Esophagus muscularis mucosa (tissue), 4 donors: Measurements from ENCODE around the gene CD99L2. TPM values are rescaled to one million over a fixed set of nuclear protein-coding genes. Genes with fewer than 3 reads are reported as not detected.

ENCODE experiments used
- DNase-seq: peaks from one replicate; pipeline ENCODE4 v3.0.0-alpha.2; 2017; ENCODE audit errors: extremely low spot score
- H3K27ac ChIP-seq, 4 donors: fragments of 200-600 bp; sonication (generic); replicated peaks in 1 of 4; 1 replicate in 3 of 4; 2 replicates in 1 of 4; pipeline ENCODE4 v1.5.1; 2016 to 2019; ENCODE audit warnings: mild to moderate bottlenecking in 1 of 4
- H3K27me3 ChIP-seq, 4 donors: fragments of 200-600 bp; sonication (generic); one replicate each; pipeline versions ENCODE4 v1.5.1 to v1.6.0; 2016 to 2019
- H3K36me3 ChIP-seq, 4 donors: fragments of 200-600 bp; sonication (generic); one replicate each; pipeline ENCODE4 v1.5.1; 2016 to 2019
- H3K4me1 ChIP-seq, 4 donors: fragments of 200-600 bp; sonication (generic); one replicate each; pipeline ENCODE4 v1.5.1; 2016 to 2019
- H3K4me3 ChIP-seq, 4 donors: fragments of 200-600 bp; sonication (generic); 1 replicate in 2 of 4; 2 replicates in 2 of 4; pipeline ENCODE4 v1.5.1; 2016 to 2019; ENCODE audit warnings: mild to moderate bottlenecking in 4 of 4, moderate library complexity in 1 of 4
- H3K9me3 ChIP-seq, 4 donors: fragments of 200-600 bp; sonication (generic); 1 replicate in 3 of 4; 2 replicates in 1 of 4; pipeline ENCODE4 v1.5.1; 2016 to 2019
- EP300 ChIP-seq: sonication (generic); formaldehyde crosslinking; IDR thresholded peaks from one replicate; pipeline ENCODE4 v1.6.1; 2017; ENCODE audit warnings: antibody characterized with exemption
- POLR2A ChIP-seq: fragments of 450-650 bp; IDR thresholded peaks from one replicate; pipeline ENCODE4 v1.6.1; 2017; ENCODE audit warnings: antibody characterized with exemption, moderate library complexity, mild to moderate bottlenecking, low read depth
- POLR2AphosphoS5 ChIP-seq, 2 donors: sonication (generic); formaldehyde crosslinking; IDR thresholded peaks; one replicate each; pipeline ENCODE4 v1.6.1; 2017; ENCODE audit warnings: antibody characterized with exemption in 2 of 2
- WGBS: methylation state at CpG from one replicate; pipeline ENCODE4 v1.1.5; 2018; 5-methylcytosine and 5-hydroxymethylcytosine counted together
- intact Hi-C: fragments of 100-400 bp; cut with DNase I; formaldehyde crosslinking; loops from one replicate; pipeline ENCODE4 v1.15.1; 2023
- total RNA-seq, 4 donors: library from RNA; depleted of rRNA; stranded (reverse); fragments of >200 nt; gene quantifications; one replicate each; pipeline versions ENCODE4 v1.1.0 to v1.2.1, GENCODE V29; 2016
- TF ChIP-seq, protein P1 (sequence below), 3 experiments: fragments of 200-600 bp in 2 of 3; fragments of 450-650 bp in 1 of 3; sonication (generic) in 2 of 3; IDR thresholded peaks; one replicate each; pipeline ENCODE4 v1.5.1; 2017 to 2019; ENCODE audit warnings: antibody characterized with exemption in 3 of 3, mild to moderate bottlenecking in 2 of 3, moderate library complexity in 1 of 3

Gene CD99L2
- total RNA-seq, 4 donors from 2014 or later, result 61.0 to 91.5 (median 70.1) TPM

DNA sequence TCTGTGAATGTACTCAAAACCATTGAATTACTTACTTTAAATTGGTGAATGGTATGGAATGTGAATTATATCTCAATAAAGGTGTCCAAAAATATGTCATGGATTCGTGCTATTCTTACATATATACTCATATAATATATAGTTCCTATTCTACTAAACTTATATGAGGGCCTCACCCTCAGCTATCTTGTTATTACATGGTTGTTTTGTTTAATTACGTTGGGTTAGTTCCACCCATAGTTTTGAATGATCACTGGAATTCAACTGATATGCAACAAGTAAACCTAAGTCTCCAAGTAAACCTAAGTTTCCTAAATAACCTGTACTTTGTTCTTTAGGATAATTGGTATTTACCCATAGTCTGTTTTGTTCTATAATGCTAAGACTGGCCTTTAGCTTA is 30.6 kb upstream of the CD99L2 start:
- Histone ChIP-seq H3K4me3 (no peak overlapping the region), H3K27ac (no peak overlapping the region), H3K27me3 (no peaks in the 10 kb centered on the region), H3K4me1 (no peaks in the 10 kb centered on the region), H3K9me3 (no peaks in the 10 kb centered on the region), H3K36me3 (no peaks in the 10 kb centered on the region)
- intact Hi-C loops, result no loop called here
- no peak for DNase-seq
- WGBS, result 54% methylated on average over 2 of the region's 2 CpGs
- TF ChIP-seq, protein P1, sequence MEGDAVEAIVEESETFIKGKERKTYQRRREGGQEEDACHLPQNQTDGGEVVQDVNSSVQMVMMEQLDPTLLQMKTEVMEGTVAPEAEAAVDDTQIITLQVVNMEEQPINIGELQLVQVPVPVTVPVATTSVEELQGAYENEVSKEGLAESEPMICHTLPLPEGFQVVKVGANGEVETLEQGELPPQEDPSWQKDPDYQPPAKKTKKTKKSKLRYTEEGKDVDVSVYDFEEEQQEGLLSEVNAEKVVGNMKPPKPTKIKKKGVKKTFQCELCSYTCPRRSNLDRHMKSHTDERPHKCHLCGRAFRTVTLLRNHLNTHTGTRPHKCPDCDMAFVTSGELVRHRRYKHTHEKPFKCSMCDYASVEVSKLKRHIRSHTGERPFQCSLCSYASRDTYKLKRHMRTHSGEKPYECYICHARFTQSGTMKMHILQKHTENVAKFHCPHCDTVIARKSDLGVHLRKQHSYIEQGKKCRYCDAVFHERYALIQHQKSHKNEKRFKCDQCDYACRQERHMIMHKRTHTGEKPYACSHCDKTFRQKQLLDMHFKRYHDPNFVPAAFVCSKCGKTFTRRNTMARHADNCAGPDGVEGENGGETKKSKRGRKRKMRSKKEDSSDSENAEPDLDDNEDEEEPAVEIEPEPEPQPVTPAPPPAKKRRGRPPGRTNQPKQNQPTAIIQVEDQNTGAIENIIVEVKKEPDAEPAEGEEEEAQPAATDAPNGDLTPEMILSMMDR (IDR thresholded peaks at IDR 0.05), result no peak
- TF ChIP-seq POLR2A, result no peak
- TF ChIP-seq EP300, result no peak
- TF ChIP-seq POLR2AphosphoS5 (IDR thresholded peaks at IDR 0.05), result no peak

GRCh38 chrX:150926791-150927190 is 28.3 kb upstream of the CD99L2 start:
- no peaks in the 10 kb centered on the region for H3K9me3 ChIP-seq
- no peak overlapping the region for H3K4me3 ChIP-seq
- no peak overlapping the region for H3K27ac ChIP-seq
- intact Hi-C loops, result no loop called here
- no peaks in the 10 kb centered on the region for H3K4me1 ChIP-seq
- H3K36me3 ChIP-seq, result no peaks in the 10 kb centered on the region
- DNase-seq, result no peak
- WGBS, result 90% methylated on average over 2 of the region's 2 CpGs
- H3K27me3 ChIP-seq, result no peaks in the 10 kb centered on the region
- TF ChIP-seq, protein P1 (IDR thresholded peaks at IDR 0.05), result no peak
- no peak for TF ChIP-seq EP300
- TF ChIP-seq POLR2AphosphoS5 (IDR thresholded peaks at IDR 0.05), result no peak
- no peak for TF ChIP-seq POLR2A

- intact Hi-C loops, result no loop called here
- Histone ChIP-seq H3K27me3 (no peaks in the 10 kb centered on the region), H3K4me1 (no peaks in the 10 kb centered on the region), H3K9me3 (no peaks in the 10 kb centered on the region), H3K27ac (no peak overlapping the region), H3K36me3 (no peaks in the 10 kb centered on the region), H3K4me3 (no peak overlapping the region)
- no peak for TF ChIP-seq POLR2AphosphoS5 (IDR thresholded peaks at IDR 0.05)
- no peak for TF ChIP-seq EP300
- no peak for TF ChIP-seq POLR2A
- TF ChIP-seq, protein P1 (IDR thresholded peaks at IDR 0.05), result no peak
- 89% methylated on average over 2 of the region's 2 CpGs for WGBS
- no peak for DNase-seq
These were observed 27.8 kb upstream of the CD99L2 start for GRCh38 chrX:150926304-150926703.

GRCh38 chrX:150919401-150919800 is 20.9 kb upstream of the CD99L2 start:
- intact Hi-C loops, result no loop called here
- no peak for DNase-seq
- no peak for TF ChIP-seq POLR2A
- TF ChIP-seq, protein P1 (IDR thresholded peaks at IDR 0.05), result no peak
- TF ChIP-seq EP300, result no peak
- no peak for TF ChIP-seq POLR2AphosphoS5 (IDR thresholded peaks at IDR 0.05)

DNA sequence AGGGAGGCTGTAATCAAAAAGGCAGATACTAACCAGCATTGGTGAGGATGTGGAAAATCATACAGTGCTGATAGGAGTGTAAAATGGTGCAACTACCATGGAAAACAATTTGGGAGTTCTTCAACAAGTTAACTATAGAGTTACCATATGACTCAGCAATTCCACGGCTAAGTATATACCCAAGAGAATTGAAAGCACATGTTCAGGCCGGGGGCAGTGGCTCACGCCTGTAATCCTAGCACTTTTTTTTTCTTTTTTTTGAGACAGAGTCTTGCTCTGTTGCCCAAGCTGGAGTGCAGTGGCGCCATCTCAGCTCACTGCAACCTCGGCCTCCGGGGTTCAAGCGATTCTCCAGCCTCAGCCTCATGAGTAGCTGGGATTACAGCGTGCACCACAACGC is 15.0 kb upstream of the CD99L2 start:
- H3K9me3 ChIP-seq, result no peaks in the 10 kb centered on the region
- 84% methylated on average over 9 of the region's 9 CpGs for WGBS

More at GRCh38 chrX:150919401-150919800, 20.9 kb upstream of the CD99L2 start:
- Histone ChIP-seq H3K4me1 (no peaks in the 10 kb centered on the region), H3K4me3 (no peak overlapping the region), H3K27me3 (no peaks in the 10 kb centered on the region), H3K27ac (no peak overlapping the region), H3K9me3 (no peaks in the 10 kb centered on the region), H3K36me3 (no peaks in the 10 kb centered on the region)

More for the DNA sequence above, 15.0 kb upstream of the CD99L2 start:
- Histone ChIP-seq H3K36me3 (no peaks in the 10 kb centered on the region), H3K4me1 (no peaks in the 10 kb centered on the region), H3K27me3 (no peaks in the 10 kb centered on the region), H3K27ac (no peak overlapping the region), H3K4me3 (no peak overlapping the region)
- TF ChIP-seq POLR2A (no peak), EP300 (no peak), POLR2AphosphoS5 (IDR thresholded peaks at IDR 0.05) (no peak)
- TF ChIP-seq, protein P1 (IDR thresholded peaks at IDR 0.05), result no peak
- no peak for DNase-seq
- intact Hi-C loops, result no loop called here
